Mammary epithelial cell (primary cell): ENCODE data around the gene METTL6.
"Not testable (repeated sequence)": the region's sequence is repeated elsewhere in the genome, so short reads cannot be mapped to it uniquely, and the experiment has no call there.

Experiments used
- CTCF ChIP-seq, 2 donors: IDR thresholded peaks in 1 of 2; conservative IDR thresholded peaks in 1 of 2; 2 replicates each; pipeline ENCODE4 v1.5.1; 2011 to 2012; ENCODE audit warnings: inconsistent platforms in 2 of 2, low read length in 2 of 2, mild to moderate bottlenecking in 2 of 2, control low read depth in 1 of 2, low read depth in 1 of 2; ENCODE audit not compliant: insufficient read depth in 1 of 2; ENCODE audit errors: extremely low read depth in 1 of 2
- EZH2 ChIP-seq: IDR thresholded peaks from 2 replicates; pipeline ENCODE4 v1.6.1; 2012; ENCODE audit warnings: low read length, inconsistent platforms, borderline replicate concordance

GRCh38 chr3:15456915-15457314, 29.6 kb upstream of the METTL6 start:
- TF ChIP-seq CTCF (conservative IDR thresholded peaks at IDR 0.05 in 1 of 2, IDR thresholded peaks at IDR 0.05 in 1 of 2; ENCODE audit: extremely low read depth in 1 of 2, insufficient read depth in 1 of 2, low read depth in 1 of 2, low read length in 2 of 2); EZH2: not testable (repeated sequence)
